Tibial nerve (tissue), 4 donors: Measurements from ENCODE around the gene LTBP1. TPM values are rescaled to one million over a fixed set of nuclear protein-coding genes. Genes with fewer than 3 reads are reported as not detected.
"Not testable (repeated sequence)": the region's sequence is repeated elsewhere in the genome, so short reads cannot be mapped to it uniquely, and the experiment has no call there.

ENCODE experiments used
- DNase-seq, 2 donors: peaks; one replicate each; pipeline ENCODE4 v3.0.0-alpha.2; 2019; ENCODE audit warnings: low spot score in 2 of 2
- H3K27ac ChIP-seq, 4 donors: fragments of 200-600 bp; sonication (generic) in 3 of 4; one replicate each; pipeline ENCODE4 v1.5.1; 2017 to 2019; ENCODE audit warnings: mild to moderate bottlenecking in 1 of 4
- H3K27me3 ChIP-seq, 2 donors: fragments of 200-600 bp; sonication (generic) in 1 of 2; one replicate each; pipeline versions ENCODE4 v1.5.1 to v1.6.0; 2017 to 2019
- H3K36me3 ChIP-seq, 3 donors: fragments of 200-600 bp; sonication (generic); one replicate each; pipeline ENCODE4 v1.5.1; 2018 to 2019
- H3K4me1 ChIP-seq, 4 donors: fragments of 200-600 bp; sonication (generic) in 3 of 4; one replicate each; pipeline ENCODE4 v1.5.1; 2017 to 2019
- H3K4me3 ChIP-seq, 4 donors: fragments of 200-600 bp; sonication (generic) in 3 of 4; one replicate each; pipeline ENCODE4 v1.5.1; 2017 to 2019; ENCODE audit warnings: mild to moderate bottlenecking in 1 of 4, moderate library complexity in 1 of 4
- H3K9me3 ChIP-seq, 4 donors: fragments of 200-600 bp; sonication (generic) in 3 of 4; one replicate each; pipeline ENCODE4 v1.5.1; 2017 to 2019
- CTCF ChIP-seq, 5 experiments: fragments of 200-600 bp in 3 of 5; fragments of 450-650 bp in 2 of 5; sonication (generic) in 3 of 5; IDR thresholded peaks; one replicate each; pipeline ENCODE4 v1.5.1; 2016 to 2019; ENCODE audit warnings: antibody characterized with exemption in 5 of 5, mild to moderate bottlenecking in 3 of 5, moderate library complexity in 2 of 5
- EP300 ChIP-seq, 2 donors: sonication (generic); formaldehyde crosslinking; IDR thresholded peaks; one replicate each; pipeline ENCODE4 v1.6.1; 2017; ENCODE audit warnings: antibody characterized with exemption in 2 of 2, mild to moderate bottlenecking in 1 of 2
- POLR2A ChIP-seq, 2 donors: fragments of 450-650 bp; IDR thresholded peaks; one replicate each; pipeline ENCODE4 v1.6.1; 2017; ENCODE audit warnings: antibody characterized with exemption in 2 of 2, mild to moderate bottlenecking in 2 of 2, moderate library complexity in 2 of 2
- WGBS, 2 donors: methylation state at CpG; one replicate each; pipeline ENCODE4 v1.1.5; 2018; 5-methylcytosine and 5-hydroxymethylcytosine counted together
- total RNA-seq, 4 donors: library from RNA; depleted of rRNA; stranded (reverse); fragments of >200 nt; gene quantifications; one replicate each; pipeline ENCODE4 v1.1.0, GENCODE V29; 2016

The LTBP1 gene
- total RNA-seq, 4 donors from 2014 or later: 29.4 to 89.8 (median 50.6) TPM

- peaks cover 0 to 29% (median 0%) of the 10 kb centered on the region in 4 donors for H3K4me1 ChIP-seq
- TF ChIP-seq CTCF (IDR thresholded peaks at IDR 0.05): peak in 4 of 5 experiments; percentile 17 to 35 (median 26)
- no peak for TF ChIP-seq EP300 (IDR thresholded peaks at IDR 0.05)
- TF ChIP-seq POLR2A (IDR thresholded peaks at IDR 0.05): no peak
- no peaks in the 10 kb centered on the region for H3K36me3 ChIP-seq
- H3K27ac ChIP-seq: peak overlapping the region in 2 of 4 donors; percentile 13 to 84
- no peaks in the 10 kb centered on the region for H3K9me3 ChIP-seq
- no peak for DNase-seq
- H3K4me3 ChIP-seq: no peak overlapping the region
- no peaks in the 10 kb centered on the region for H3K27me3 ChIP-seq
- WGBS, 2 donors: 81 to 85% methylated on average over 8 of the region's 8 CpGs
Observed at GRCh38 chr2:33380001-33380609, 433.4 kb downstream of the LTBP1 start.

GRCh38 chr2:33380719-33381118, 434.0 kb downstream of the LTBP1 start:
- TF ChIP-seq CTCF (IDR thresholded peaks at IDR 0.05) (no peak), EP300 (IDR thresholded peaks at IDR 0.05) (no peak), POLR2A (IDR thresholded peaks at IDR 0.05) (no peak)
- H3K4me3 ChIP-seq: no peak overlapping the region
- no peak for DNase-seq
- H3K27me3 ChIP-seq: no peaks in the 10 kb centered on the region
- H3K9me3 ChIP-seq: no peaks in the 10 kb centered on the region
- no peaks in the 10 kb centered on the region for H3K36me3 ChIP-seq
- peaks cover 0 to 27% (median 0%) of the 10 kb centered on the region in 4 donors for H3K4me1 ChIP-seq
- WGBS, 2 donors: 53 to 63% methylated on average over 2 of the region's 2 CpGs
- H3K27ac ChIP-seq: no peak overlapping the region

- no peaks in the 10 kb centered on the region for H3K9me3 ChIP-seq
- no peak for DNase-seq
- H3K27me3 ChIP-seq: no peaks in the 10 kb centered on the region
- peaks cover 0 to 27% (median 0%) of the 10 kb centered on the region in 4 donors for H3K4me1 ChIP-seq
- no peak overlapping the region for H3K4me3 ChIP-seq
- no peak overlapping the region for H3K27ac ChIP-seq
- TF ChIP-seq POLR2A (IDR thresholded peaks at IDR 0.05): no peak
- no peaks in the 10 kb centered on the region for H3K36me3 ChIP-seq
- WGBS, 2 donors: 69 to 76% methylated on average over 4 of the region's 4 CpGs
Observed at GRCh38 chr2:33381301-33381858, 434.6 kb downstream of the LTBP1 start.

- Histone ChIP-seq H3K27me3 (no peaks in the 10 kb centered on the region), H3K9me3 (no peaks in the 10 kb centered on the region), H3K36me3 (no peaks in the 10 kb centered on the region), H3K4me3 (no peak overlapping the region), H3K27ac (no peak overlapping the region), H3K4me1 (peaks cover 0 to 6% (median 0%) of the 10 kb centered on the region in 4 donors)
- WGBS, 2 donors: 87 to 93% methylated on average over 8 of the region's 8 CpGs
- no peak for TF ChIP-seq CTCF (IDR thresholded peaks at IDR 0.05)
- no peak for DNase-seq
Observed at GRCh38 chr2:33383855-33384598, 437.3 kb downstream of the LTBP1 start.

- WGBS, 2 donors: 83 to 89% methylated on average over 2 of the region's 2 CpGs
- no peak overlapping the region for H3K4me3 ChIP-seq
- no peaks in the 10 kb centered on the region for H3K27me3 ChIP-seq
- H3K9me3 ChIP-seq: no peaks in the 10 kb centered on the region
- DNase-seq: no peak
- peaks cover 0 to under 1% (median 0%) of the 10 kb centered on the region in 4 donors for H3K4me1 ChIP-seq
- no peak for TF ChIP-seq EP300 (IDR thresholded peaks at IDR 0.05)
- H3K27ac ChIP-seq: no peak overlapping the region
- no peaks in the 10 kb centered on the region for H3K36me3 ChIP-seq
Observed at GRCh38 chr2:33384599-33384961, 437.8 kb downstream of the LTBP1 start.

- Histone ChIP-seq H3K27me3 (no peaks in the 10 kb centered on the region), H3K4me1 (peaks cover 0 to 12% (median 5%) of the 10 kb centered on the region in 4 donors), H3K4me3 (no peak overlapping the region), H3K9me3 (no peaks in the 10 kb centered on the region), H3K27ac (no peak overlapping the region), H3K36me3 (no peaks in the 10 kb centered on the region)
- TF ChIP-seq POLR2A (IDR thresholded peaks at IDR 0.05) (no peak), EP300 (IDR thresholded peaks at IDR 0.05) (no peak), CTCF (IDR thresholded peaks at IDR 0.05) (no peak)
- DNase-seq: no peak
- 88 to 94% methylated on average over 14 of the region's 14 CpGs for WGBS, 2 donors
Observed at GRCh38 chr2:33388996-33389395, 442.2 kb downstream of the LTBP1 start.

- peaks cover 0 to 12% (median 5%) of the 10 kb centered on the region in 4 donors for H3K4me1 ChIP-seq
- 77 to 92% methylated on average over 6 of the region's 6 CpGs for WGBS, 2 donors
- not testable (repeated sequence) for H3K4me3 ChIP-seq, H3K9me3 ChIP-seq, H3K36me3 ChIP-seq, H3K27ac ChIP-seq, H3K27me3 ChIP-seq, DNase-seq
Observed at GRCh38 chr2:33389695-33390094, 442.9 kb downstream of the LTBP1 start.
